ENCODE measurements around the gene TMEM174.
A peak's percentile ranks its signal among the peaks of the same experiment; 100 is the strongest.
"Not testable (repeated sequence)": the region's sequence is repeated elsewhere in the genome, so short reads cannot be mapped to it uniquely, and the experiment has no call there.

The TMEM174 gene

DNA sequence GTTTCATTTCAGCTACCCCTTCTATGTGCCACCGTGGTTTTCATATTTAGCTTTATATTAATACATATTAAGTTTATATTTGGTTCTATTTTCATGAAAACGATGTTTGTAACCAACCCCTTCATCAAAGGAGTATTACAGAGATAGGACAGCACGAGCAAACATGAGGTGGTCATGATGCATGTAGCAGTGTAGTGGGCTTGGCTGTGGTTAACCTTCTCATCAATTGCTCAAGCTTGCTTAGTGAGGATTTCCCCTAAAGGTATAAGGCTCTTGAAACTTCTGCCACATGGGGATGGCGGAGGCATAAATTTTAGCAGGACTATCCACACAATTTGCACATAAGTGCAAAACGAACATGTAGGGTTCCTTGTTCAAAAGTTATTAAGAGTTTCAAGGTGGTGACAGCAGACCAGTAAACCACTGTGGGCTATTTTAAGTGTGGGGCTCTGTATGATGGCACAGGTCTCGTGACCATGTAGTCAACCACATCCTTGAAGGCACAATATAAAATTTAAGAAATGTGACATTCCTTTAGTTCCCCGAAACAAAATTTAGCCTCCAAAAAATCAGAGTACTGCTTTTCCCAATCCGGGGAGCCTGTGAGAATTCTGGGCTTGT lies 24.8 kb downstream of the TMEM174 start:
- no peak for DNase-seq

GRCh38 chr5:73198833-73199592 lies 26.0 kb downstream of the TMEM174 start:
- DNase-seq, result no peak

- DNase-seq, result no peak
Observed at GRCh38 chr5:73199671-73200070, 26.7 kb downstream of the TMEM174 start.

- DNase-seq, result peak in 1 of 2 donors; percentile 50
Observed at GRCh38 chr5:73201547-73202513, 28.8 kb downstream of the TMEM174 start.

- DNase-seq, result no peak
Observed at GRCh38 chr5:73204332-73204731, 31.3 kb downstream of the TMEM174 start.

DNA sequence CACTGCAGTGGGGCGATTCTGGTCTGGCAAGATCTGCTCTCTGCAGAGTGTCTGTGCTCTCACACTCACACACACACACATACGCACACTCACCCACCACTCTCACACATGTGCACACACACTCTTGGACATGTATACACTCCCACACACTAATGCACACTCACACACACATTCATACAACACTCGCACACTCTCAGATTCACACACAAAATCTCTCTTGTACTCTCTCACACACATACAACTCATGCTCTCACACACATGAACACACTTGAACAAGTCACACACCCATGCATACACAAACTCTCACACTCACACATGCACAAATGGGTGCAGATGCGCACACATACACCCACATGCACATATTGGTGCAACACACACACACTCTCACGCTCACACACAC lies 31.7 kb downstream of the TMEM174 start:
- DNase-seq, result no peak

GRCh38 chr5:73205305-73205704 lies 32.3 kb downstream of the TMEM174 start:
- no peak for DNase-seq

DNA sequence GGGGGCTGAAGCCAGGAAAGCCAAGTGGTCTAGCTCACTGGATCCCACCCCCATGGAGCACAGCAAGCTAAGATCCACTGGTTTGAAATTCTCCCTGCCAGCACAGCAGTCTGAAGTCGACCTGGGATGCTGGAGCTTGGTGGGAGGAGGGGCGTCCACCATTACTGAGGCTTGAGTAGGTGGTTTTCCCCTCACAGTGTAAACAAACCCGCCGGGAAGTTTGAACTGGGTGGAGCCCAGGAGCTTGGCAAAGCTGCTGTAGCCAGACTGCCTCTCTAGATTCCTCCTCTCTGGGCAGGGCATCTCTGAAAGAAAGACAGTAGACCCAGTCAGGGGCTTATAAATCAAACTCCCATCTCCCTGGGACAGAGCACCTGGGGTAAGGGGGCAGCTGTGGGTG lies 34.2 kb downstream of the TMEM174 start:
- DNase-seq, result not testable (repeated sequence)

GRCh38 chr5:73209075-73209474 lies 36.1 kb downstream of the TMEM174 start:
- DNase-seq, result not testable (repeated sequence)

DNA sequence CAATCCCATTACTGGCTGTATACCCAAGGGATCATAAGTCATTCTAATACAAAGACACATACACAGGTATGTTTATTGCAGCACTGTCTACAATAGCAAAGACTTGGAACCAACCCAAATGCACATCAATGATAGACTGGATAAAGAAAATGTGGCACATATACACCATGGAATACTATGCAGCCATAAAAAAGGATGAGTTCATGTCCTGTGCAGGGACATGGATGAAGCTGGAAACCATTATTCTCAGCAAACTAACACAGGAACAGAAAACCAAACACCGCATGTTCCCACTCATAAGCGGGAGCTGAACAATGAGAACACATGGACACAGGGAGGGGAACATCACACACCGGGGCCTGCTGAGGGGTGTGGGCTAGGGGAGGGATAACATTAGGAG lies 39.7 kb downstream of the TMEM174 start:
- not testable (repeated sequence) for DNase-seq

- DNase-seq, result no peak
Observed at GRCh38 chr5:73213566-73213998, 40.6 kb downstream of the TMEM174 start.

- no peak for DNase-seq
Observed at GRCh38 chr5:73214306-73214705, 41.3 kb downstream of the TMEM174 start.

- no peak for DNase-seq
Observed at GRCh38 chr5:73214996-73215395, 42.0 kb downstream of the TMEM174 start.

DNA sequence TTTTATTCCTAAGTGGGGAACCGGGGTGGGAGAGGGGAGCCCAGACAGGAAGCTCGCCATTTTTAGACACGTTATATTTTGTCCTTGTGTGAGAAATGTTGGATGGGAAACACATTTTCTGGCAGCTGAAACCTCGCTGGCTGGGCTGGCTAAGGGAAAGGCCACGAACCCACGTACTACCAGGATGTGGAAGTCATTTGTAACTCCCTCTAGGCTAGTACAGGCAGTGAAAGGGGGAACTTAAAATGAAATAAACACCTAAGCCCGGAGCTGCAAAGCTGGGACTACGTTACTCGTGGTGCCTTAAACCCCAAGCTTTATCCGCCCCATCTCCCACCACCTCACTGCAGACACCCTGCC lies 42.5 kb downstream of the TMEM174 start:
- DNase-seq, result no peak

DNA sequence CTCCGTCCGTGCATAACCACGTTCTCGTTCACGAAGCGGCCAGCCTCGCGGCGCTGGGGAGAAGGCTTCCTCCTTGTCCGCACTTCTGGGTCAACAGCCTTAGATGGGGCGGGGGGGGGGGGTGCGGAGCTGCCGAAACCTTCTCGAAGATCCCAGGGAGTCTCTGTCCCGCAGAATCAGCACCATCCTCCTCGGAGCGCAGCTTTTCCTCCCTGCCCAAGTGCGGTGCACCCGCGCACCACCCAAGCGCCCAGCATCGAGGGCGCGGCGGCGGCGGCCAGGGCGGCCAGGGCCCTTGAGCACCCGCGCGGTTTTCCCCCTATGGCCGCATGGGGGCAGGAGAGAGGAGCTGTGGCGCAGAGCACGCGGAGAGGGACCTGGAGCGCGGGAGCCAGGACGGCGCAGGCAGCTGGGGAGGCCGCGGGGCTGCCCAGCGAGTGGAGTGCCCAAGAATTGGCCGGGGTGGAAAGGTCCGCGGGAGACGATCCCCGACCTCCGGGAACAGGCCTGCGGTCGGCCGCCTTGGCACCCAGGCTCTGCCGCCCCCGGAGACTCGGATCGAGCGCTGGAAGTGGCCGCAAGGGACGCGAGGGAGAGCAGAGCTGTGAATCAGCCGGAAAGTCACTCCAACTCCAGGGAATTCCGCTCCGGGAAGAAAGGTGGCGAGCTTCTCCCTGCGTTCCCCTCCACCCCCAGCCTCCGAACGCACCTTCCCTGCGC lies 43.1 kb downstream of the TMEM174 start:
- DNase-seq, result peak; percentile 37 to 66

DNA sequence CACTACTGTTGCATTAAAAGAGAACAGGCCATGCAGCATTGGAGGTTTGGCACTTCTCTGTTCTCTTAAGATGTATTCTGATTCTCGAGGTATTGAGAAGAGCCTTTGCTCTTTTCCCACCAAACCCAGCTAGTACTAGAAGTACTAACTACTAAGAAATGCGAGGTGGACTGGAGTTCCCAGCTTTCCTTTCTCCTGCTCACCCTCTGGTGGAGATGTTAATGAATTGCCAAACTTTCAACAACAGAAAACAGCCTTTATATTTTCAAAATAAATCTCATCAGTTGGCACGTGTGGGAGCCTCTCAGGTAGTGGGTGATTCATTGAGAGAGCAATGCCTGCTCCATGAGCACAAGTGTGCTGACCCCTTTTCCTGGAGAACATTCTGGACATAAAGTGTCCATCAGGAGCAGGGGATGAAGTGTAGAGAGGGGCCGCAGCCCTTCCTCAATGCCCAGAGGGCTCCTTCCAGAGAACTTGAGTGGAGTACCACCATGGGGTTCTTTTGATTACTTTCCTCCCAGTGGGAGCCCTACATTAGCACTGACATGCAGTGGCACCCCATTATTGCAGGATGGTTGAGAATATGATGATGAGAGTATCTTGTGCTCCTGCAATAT lies 45.7 kb downstream of the TMEM174 start:
- no peak for DNase-seq

DNA sequence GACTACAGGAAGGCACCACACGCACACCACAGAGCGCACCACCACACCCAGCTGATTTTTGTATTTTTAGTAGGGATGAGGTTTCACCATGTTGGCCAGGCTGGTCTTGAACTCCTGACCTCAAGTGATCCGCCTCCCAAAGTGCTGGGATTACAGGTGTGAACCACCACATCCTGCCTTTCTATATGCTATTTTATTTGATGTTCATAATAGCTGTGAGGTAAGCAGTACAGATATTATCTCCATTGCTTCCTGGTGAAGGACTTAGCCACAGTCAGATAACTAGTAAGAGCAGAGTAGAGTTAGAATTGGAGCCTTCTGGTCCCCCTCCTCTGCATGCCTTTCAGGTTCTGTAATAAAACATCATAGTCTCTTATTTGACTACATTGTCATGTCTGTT lies 46.3 kb downstream of the TMEM174 start:
- DNase-seq, result not testable (repeated sequence)

DNA sequence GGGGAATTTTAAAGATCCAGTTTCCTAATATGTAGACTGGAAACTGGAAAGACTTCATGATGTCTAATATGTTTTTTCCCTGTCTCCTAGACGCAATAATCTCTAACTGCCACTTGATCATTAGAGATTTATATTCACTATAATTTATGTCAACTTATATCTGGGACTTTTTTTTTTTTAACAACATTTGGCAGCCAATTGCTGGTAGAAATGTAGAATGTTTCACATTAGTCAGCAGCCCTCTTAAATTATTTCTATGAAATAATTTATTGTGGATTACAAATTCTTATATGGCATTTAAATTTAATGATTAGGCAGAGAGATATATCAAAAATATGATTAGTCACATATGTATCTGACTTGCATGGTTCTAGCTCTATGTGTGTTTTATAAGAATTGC lies 48.2 kb downstream of the TMEM174 start:
- no peak for DNase-seq

GRCh38 chr5:73221726-73222125 lies 48.7 kb downstream of the TMEM174 start:
- no peak for DNase-seq

DNA sequence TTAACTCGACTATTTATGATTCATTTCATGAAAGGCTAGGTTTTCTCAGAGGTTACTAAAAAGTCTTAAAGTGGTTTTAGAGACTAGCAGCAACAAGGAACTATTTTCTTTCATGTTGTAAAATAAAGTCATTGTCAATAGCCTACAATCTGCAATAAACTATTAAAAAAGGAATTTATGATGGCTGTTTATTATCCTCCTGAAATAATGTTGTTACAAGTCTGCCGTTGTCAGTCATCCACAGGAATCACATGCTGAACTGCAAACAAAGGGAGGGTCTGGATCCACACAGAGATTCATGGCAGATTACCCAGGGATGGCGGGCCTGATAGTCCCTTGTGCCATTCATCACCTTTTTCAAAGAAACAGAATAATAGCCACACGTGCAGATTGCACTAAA lies 49.2 kb downstream of the TMEM174 start:
- DNase-seq, result no peak
